Omental fat pad (tissue), 4 donors: ENCODE data around the gene SLC9A8. TPM values are rescaled to one million over a fixed set of nuclear protein-coding genes. Genes with fewer than 3 reads are reported as not detected.

ENCODE experiments used
- ATAC-seq: fragments of 150-250 bp; one replicate; pipeline ENCODE4 v1.9.1; 2016; ENCODE audit warnings: mild to moderate bottlenecking, moderate library complexity; ENCODE audit not compliant: low FRiP score
- DNase-seq: peaks from one replicate; pipeline ENCODE4 v3.0.0-alpha.2; 2019; ENCODE audit warnings: low spot score
- CTCF ChIP-seq, 3 donors: fragments of 450-650 bp; IDR thresholded peaks; one replicate each; pipeline ENCODE4 v1.5.1; 2016 to 2017; ENCODE audit warnings: antibody characterized with exemption in 3 of 3, mild to moderate bottlenecking in 3 of 3, moderate library complexity in 2 of 3
- total RNA-seq, 4 donors: library from RNA; depleted of rRNA; stranded (reverse); fragments of >200 nt; gene quantifications; one replicate each; pipeline ENCODE4 v1.1.0, GENCODE V29; 2016

The SLC9A8 gene
- total RNA-seq, 4 donors from 2014 or later = 8.0 to 13.3 (median 10.7) TPM

DNA sequence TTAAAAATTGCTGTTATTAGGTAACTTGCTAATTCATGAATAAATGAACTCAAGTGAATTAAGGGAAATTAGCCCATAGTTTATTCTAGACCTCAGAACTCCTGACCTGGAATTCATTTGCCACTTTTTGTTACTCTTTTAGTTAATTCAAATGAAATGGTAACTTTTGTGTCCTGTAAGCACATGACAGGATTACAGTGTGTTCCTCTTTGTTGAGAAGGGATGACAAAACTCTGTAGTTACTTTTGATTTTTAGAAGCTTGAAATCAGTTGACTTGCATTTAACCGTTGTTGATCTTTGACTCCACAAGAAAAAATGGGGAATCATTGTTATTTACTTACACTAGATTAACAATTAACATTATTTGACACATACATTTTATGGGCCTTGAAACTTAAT, 6.2 kb downstream of the SLC9A8 start:
- DNase-seq (no peak), ATAC-seq (no peak)
- no peak for TF ChIP-seq CTCF (IDR thresholded peaks at IDR 0.05)

DNA sequence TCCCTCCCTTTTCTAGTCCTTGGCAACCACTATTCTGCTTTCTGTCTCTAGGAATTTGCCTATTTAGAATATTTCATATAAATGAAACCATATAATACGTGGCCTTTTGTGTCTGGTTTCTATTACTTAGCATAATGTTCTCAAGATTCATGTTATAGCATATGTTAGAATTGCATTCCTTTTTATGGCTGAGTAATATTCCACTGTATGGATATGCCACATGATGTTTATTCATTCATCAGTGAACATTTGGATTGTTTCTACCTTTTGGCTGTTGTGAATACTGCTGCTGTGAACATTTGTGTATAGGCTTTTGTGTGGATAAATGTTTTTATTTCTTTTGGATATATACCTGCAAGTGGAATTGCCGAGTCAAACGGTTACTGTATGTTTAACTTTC, 7.1 kb downstream of the SLC9A8 start:
- no peak for TF ChIP-seq CTCF (IDR thresholded peaks at IDR 0.05)
- DNase-seq (no peak), ATAC-seq (no peak)

GRCh38 chr20:49821381-49821780, 8.8 kb downstream of the SLC9A8 start:
- DNase-seq (no peak), ATAC-seq (no peak)
- TF ChIP-seq CTCF (IDR thresholded peaks at IDR 0.05) = no peak

- DNase-seq (no peak), ATAC-seq (no peak)
- TF ChIP-seq CTCF (IDR thresholded peaks at IDR 0.05) = no peak
Measured at GRCh38 chr20:49821870-49822331, 9.3 kb downstream of the SLC9A8 start.

- TF ChIP-seq CTCF (IDR thresholded peaks at IDR 0.05) = no peak
Measured at GRCh38 chr20:49823152-49823847, 10.7 kb downstream of the SLC9A8 start.

DNA sequence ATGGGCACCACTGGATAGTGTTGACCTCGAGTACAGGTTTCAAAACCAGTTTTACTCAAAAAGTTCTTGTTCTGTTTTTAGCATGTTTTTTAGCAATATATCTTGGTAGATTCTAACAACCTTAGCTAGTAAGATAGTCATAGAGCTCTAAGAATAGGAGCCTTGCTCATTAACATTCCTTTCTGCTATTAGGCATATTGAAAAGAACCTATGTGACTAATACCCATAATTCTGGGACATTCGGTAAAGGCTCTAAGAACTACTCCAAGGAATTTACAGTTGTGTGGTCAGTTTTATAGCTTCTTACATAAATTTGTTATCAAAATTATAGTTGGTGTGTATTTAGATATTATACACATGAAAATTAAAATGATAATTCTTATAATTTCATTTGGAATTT, 11.6 kb downstream of the SLC9A8 start:
- TF ChIP-seq CTCF (IDR thresholded peaks at IDR 0.05) = no peak
- ATAC-seq = no peak
- no peak for DNase-seq

More at GRCh38 chr20:49823152-49823847, 10.7 kb downstream of the SLC9A8 start:
- ATAC-seq (no peak), DNase-seq (no peak)

GRCh38 chr20:49825521-49826033, 12.9 kb downstream of the SLC9A8 start:
- DNase-seq (no peak), ATAC-seq (peak; percentile 31)
- no peak for TF ChIP-seq CTCF (IDR thresholded peaks at IDR 0.05)
